ENCODE data around the gene MLLT3.

- no peak for TF ChIP-seq SNAI2 (CRISPR knock-in tag; IDR thresholded peaks at IDR 0.05)
- TF ChIP-seq ISL1 (CRISPR knock-in tag; IDR thresholded peaks at IDR 0.05): no peak
- TF ChIP-seq PATZ1 (CRISPR knock-in tag; IDR thresholded peaks at IDR 0.05; ENCODE audit: borderline replicate concordance): no peak
- no peak for TF ChIP-seq CREB5 (CRISPR knock-in tag; IDR thresholded peaks at IDR 0.05; ENCODE audit: low read depth)
- TF ChIP-seq TSHZ2 (CRISPR knock-in tag; IDR thresholded peaks at IDR 0.05): no peak
- TF ChIP-seq ZFP30 (CRISPR knock-in tag; IDR thresholded peaks at IDR 0.05): no peak
- no peak for TF ChIP-seq BACH2 (CRISPR knock-in tag; IDR thresholded peaks at IDR 0.05; ENCODE audit: borderline replicate concordance)
- no peak for TF ChIP-seq PPARA (CRISPR knock-in tag; IDR thresholded peaks at IDR 0.05; ENCODE audit: borderline replicate concordance)
- no peak for TF ChIP-seq GLIS3 (CRISPR knock-in tag; IDR thresholded peaks at IDR 0.05)
- no peak for TF ChIP-seq ZFP3 (CRISPR knock-in tag; IDR thresholded peaks at IDR 0.05)
Measured at GRCh38 chr9:20524776-20525175, 97.5 kb downstream of the MLLT3 start.

Measured in SK-N-SH treated with all-trans-retinoic acid at 6 μM for 48 hours (cell line).